Large intestine (tissue), 3 donors: ENCODE measurements around the gene VPS26C. TPM values are rescaled to one million over a fixed set of nuclear protein-coding genes. Genes with fewer than 3 reads are reported as not detected.

ENCODE experiments used
- DNase-seq, 2 donors: peaks; one replicate each; pipeline versions ENCODE4 v3.0.0 to v3.0.0-alpha.2; 2013
- H3K27ac ChIP-seq: one replicate; pipeline ENCODE4 v1.5.1; 2013; ENCODE audit warnings: low read length
- H3K27me3 ChIP-seq: 2 replicates; pipeline ENCODE4 v1.6.1; 2013; ENCODE audit warnings: low read length; ENCODE audit not compliant: control insufficient read depth, insufficient read depth
- H3K36me3 ChIP-seq: 2 replicates; pipeline ENCODE4 v1.6.1; 2013; ENCODE audit warnings: low read length; ENCODE audit not compliant: control insufficient read depth, insufficient read depth
- H3K4me1 ChIP-seq: one replicate; pipeline ENCODE4 v1.6.1; 2013; ENCODE audit warnings: low read length; ENCODE audit not compliant: control insufficient read depth, insufficient read depth
- H3K4me3 ChIP-seq: one replicate; pipeline ENCODE4 v1.5.1; 2013; ENCODE audit warnings: low read length
- H3K9me3 ChIP-seq: one replicate; pipeline ENCODE4 v1.6.1; 2013; ENCODE audit warnings: mild to moderate bottlenecking, low read depth, low read length, moderate library complexity; ENCODE audit not compliant: control insufficient read depth
- WGBS: methylation state at CpG from one replicate; pipeline ENCODE4 v1.1.5; 2013; ENCODE audit warnings: low lambda C conversion rate; ENCODE audit not compliant: insufficient coverage; 5-methylcytosine and 5-hydroxymethylcytosine counted together
- polyA plus RNA-seq: library from polyadenylated mRNA; unstranded; fragments of 120-200 nt; gene quantifications from one replicate; pipeline ENCODE4 v1.2.1, GENCODE V29; 2013

Gene VPS26C
- polyA plus RNA-seq, 1 donor = 49.5 TPM

DNA sequence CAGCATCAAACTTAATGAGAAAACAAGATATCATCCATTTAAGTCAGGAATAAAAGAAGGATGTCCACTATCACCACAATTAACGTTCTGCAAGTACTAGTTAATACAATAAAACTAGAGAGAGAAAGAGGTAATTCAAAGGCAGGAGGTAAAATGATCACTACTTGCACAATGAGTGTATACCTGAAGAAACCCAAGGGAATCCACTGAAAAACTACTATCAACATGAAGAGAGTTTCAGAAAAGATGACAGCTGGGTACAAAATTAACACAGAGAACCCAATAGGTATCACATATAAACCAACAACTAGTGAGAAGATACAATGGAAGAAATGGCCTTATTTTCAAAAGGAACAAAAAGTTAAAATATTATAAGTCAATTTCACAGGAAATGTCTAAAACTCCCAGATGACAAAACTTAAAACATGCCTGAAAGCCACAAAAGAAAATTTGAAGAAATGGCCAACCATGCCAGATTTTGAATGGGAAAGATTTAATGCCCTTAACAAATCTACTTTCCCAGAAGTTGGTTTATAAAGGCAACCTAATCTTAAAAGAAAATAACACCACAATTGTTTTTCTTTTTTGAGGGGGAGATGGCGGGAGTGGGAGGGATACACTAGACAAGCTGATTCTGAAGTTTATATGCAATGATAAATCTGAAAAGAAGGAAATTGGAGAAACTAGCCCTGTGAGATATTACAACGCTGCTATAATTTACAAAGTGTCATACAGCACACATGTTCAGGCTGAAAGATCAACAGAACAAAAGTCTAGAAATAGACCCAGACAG is 17.8 kb downstream of the VPS26C start:
- Histone ChIP-seq H3K9me3 (no peaks in the 10 kb centered on the region), H3K27ac (no peak overlapping the region), H3K4me1 (no peaks in the 10 kb centered on the region), H3K27me3 (no peaks in the 10 kb centered on the region), H3K4me3 (no peak overlapping the region), H3K36me3 (no peaks in the 10 kb centered on the region)
- 100% methylated on average over 1 of the region's 3 CpGs for WGBS
- no peak for DNase-seq

GRCh38 chr21:37248298-37248697 is 18.8 kb downstream of the VPS26C start:
- no peaks in the 10 kb centered on the region for H3K4me1 ChIP-seq
- no peak overlapping the region for H3K27ac ChIP-seq
- H3K36me3 ChIP-seq = peaks cover 2% of the 10 kb centered on the region
- no peak for DNase-seq
- WGBS = 100% methylated on average over 1 of the region's 1 CpG
- no peak overlapping the region for H3K4me3 ChIP-seq
- H3K9me3 ChIP-seq = no peaks in the 10 kb centered on the region
- H3K27me3 ChIP-seq = no peaks in the 10 kb centered on the region

DNA sequence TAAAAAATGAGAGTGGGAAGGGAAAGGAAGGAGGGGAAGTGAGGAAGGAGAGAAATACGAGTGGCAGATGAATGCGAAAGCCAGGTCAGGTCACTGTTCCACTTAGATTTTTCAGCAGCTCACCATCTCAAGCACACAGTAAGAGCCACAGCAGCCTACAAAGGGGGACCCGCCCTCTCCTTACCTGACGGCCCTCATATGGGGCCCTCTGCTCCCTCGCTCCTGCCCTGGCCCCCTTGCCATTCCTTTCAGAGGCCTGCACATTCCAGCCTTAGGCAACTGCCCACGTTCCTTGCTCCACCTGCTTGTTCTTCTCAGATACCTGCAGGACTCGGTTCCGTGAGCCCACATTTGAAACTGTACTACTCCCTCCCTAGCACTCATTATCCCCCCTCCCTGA is 22.0 kb downstream of the VPS26C start:
- H3K4me1 ChIP-seq = no peaks in the 10 kb centered on the region
- H3K4me3 ChIP-seq = no peak overlapping the region
- WGBS = no CpG with 5 or more reads among the region's 8 CpGs
- no peak overlapping the region for H3K27ac ChIP-seq
- H3K27me3 ChIP-seq = no peaks in the 10 kb centered on the region
- H3K9me3 ChIP-seq = no peaks in the 10 kb centered on the region
- DNase-seq = peak in 1 of 2 donors; percentile 20
- peaks cover 11% of the 10 kb centered on the region for H3K36me3 ChIP-seq

DNA sequence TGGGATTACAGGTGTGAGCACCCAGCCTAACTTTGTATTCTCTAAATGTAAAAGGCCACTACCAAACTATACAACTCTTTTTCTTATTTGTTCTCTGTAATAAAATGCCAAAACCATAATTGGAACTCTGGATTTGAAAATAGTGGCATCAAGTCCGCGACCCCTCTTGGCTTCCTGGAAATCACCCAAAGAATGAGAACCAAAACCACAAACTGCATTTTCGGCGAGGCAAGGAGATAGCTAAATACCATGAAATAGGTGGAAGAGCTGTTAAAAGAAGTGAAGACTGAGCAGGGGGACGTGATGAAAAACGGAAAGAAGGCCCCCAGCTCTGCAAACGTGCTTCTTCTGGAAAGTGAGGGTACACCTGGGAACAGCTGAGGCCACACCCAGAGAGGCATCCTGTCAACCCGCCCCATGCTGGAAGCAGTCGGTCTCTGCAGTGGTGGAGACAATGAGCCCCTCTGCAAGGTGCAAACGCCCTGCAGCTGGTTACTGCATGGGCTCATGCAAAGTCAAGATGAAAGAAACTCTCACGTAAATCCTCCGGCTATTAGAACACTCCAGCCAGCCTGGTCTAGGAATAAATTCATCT is 22.5 kb downstream of the VPS26C start:
- Histone ChIP-seq H3K27me3 (no peaks in the 10 kb centered on the region), H3K27ac (no peak overlapping the region), H3K36me3 (peaks cover 12% of the 10 kb centered on the region), H3K4me3 (no peak overlapping the region), H3K9me3 (no peaks in the 10 kb centered on the region), H3K4me1 (no peaks in the 10 kb centered on the region)
- no CpG with 5 or more reads among the region's 12 CpGs for WGBS
- DNase-seq = no peak

DNA sequence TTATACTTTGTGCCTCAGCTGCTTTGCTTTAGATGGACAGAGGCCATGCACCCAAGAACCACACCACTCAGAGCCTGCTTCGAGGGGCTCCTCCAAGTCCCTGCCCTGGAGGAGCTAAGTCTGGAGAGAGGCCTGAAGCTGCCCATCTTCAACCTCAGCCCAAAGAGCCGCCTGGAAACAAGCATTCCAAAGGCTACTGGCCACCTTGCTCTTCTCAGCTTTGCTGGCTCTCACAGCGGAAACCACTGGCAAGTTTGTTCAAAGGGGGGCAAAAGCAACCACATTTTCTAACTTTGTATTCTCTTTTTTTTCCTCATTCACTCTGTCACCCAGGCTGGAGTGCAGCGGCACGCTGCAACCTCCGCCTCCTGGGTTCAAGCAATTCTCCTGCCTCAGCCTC is 23.2 kb downstream of the VPS26C start:
- Histone ChIP-seq H3K36me3 (peaks cover 15% of the 10 kb centered on the region), H3K4me3 (no peak overlapping the region), H3K4me1 (no peaks in the 10 kb centered on the region), H3K27ac (no peak overlapping the region), H3K27me3 (no peaks in the 10 kb centered on the region), H3K9me3 (no peaks in the 10 kb centered on the region)
- WGBS = no CpG with 5 or more reads among the region's 6 CpGs
- no peak for DNase-seq

GRCh38 chr21:37241426-37241825 is 25.7 kb downstream of the VPS26C start:
- no peak for DNase-seq
- Histone ChIP-seq H3K27ac (no peak overlapping the region), H3K9me3 (no peaks in the 10 kb centered on the region), H3K4me1 (no peaks in the 10 kb centered on the region), H3K4me3 (no peak overlapping the region), H3K36me3 (peaks cover 37% of the 10 kb centered on the region), H3K27me3 (no peaks in the 10 kb centered on the region)
- WGBS = 93% methylated on average over 2 of the region's 7 CpGs

DNA sequence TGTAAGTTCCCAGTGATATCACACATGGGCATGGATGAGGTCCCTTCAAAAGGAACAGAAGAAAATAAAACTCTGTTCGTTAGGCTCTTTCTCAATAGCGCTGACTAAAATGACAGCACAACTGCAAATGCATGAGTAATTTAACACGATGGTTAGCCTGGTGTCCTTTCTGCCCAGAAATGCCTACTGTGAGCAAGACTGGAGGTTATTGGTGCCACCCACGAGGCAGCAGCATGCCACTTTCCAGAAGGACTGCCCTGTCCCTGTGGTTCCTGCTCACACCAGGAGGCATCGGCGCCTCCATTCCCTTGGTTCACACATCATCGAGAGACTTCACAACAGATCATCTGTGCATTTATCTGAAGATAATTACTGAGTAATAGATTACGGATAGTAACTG is 26.2 kb downstream of the VPS26C start:
- DNase-seq = no peak
- H3K4me1 ChIP-seq = no peaks in the 10 kb centered on the region
- no CpG with 5 or more reads among the region's 8 CpGs for WGBS
- no peaks in the 10 kb centered on the region for H3K9me3 ChIP-seq
- H3K36me3 ChIP-seq = peaks cover 39% of the 10 kb centered on the region
- H3K27me3 ChIP-seq = no peaks in the 10 kb centered on the region
- no peak overlapping the region for H3K4me3 ChIP-seq
- no peak overlapping the region for H3K27ac ChIP-seq

GRCh38 chr21:37237764-37238163 is 29.4 kb downstream of the VPS26C start:
- no peaks in the 10 kb centered on the region for H3K9me3 ChIP-seq
- WGBS = no CpG with 5 or more reads among the region's 4 CpGs
- no peak overlapping the region for H3K4me3 ChIP-seq
- H3K27ac ChIP-seq = no peak overlapping the region
- no peaks in the 10 kb centered on the region for H3K4me1 ChIP-seq
- H3K27me3 ChIP-seq = no peaks in the 10 kb centered on the region
- no peak for DNase-seq
- H3K36me3 ChIP-seq = peaks cover 55% of the 10 kb centered on the region

GRCh38 chr21:37237346-37237745 is 29.8 kb downstream of the VPS26C start:
- WGBS = no CpG with 5 or more reads among the region's 2 CpGs
- H3K27ac ChIP-seq = no peak overlapping the region
- no peaks in the 10 kb centered on the region for H3K9me3 ChIP-seq
- H3K4me3 ChIP-seq = no peak overlapping the region
- H3K36me3 ChIP-seq = peaks cover 59% of the 10 kb centered on the region
- H3K4me1 ChIP-seq = no peaks in the 10 kb centered on the region
- H3K27me3 ChIP-seq = no peaks in the 10 kb centered on the region
- DNase-seq = no peak

GRCh38 chr21:37233551-37234146 is 33.5 kb downstream of the VPS26C start:
- Histone ChIP-seq H3K36me3 (peaks cover 75% of the 10 kb centered on the region), H3K27ac (no peak overlapping the region), H3K27me3 (no peaks in the 10 kb centered on the region), H3K4me3 (no peak overlapping the region), H3K9me3 (no peaks in the 10 kb centered on the region), H3K4me1 (no peaks in the 10 kb centered on the region)
- no CpG with 5 or more reads among the region's 9 CpGs for WGBS
- DNase-seq = no peak
